Fibroblast of lung (primary cell): Measurements from ENCODE around the gene PCBP4. TPM values are rescaled to one million over a fixed set of nuclear protein-coding genes. Genes with fewer than 3 reads are reported as not detected.

Experiments
- DNase-seq, 2 donors: peaks; one replicate each; pipeline versions ENCODE4 v3.0.0 to v3.0.0-alpha.2; 2010; ENCODE audit warnings: low read depth in 2 of 2
- H2AFZ ChIP-seq: 2 replicates; pipeline ENCODE4 v1.5.1; 2012; ENCODE audit warnings: low read length, control low read depth, inconsistent platforms
- H3K27ac ChIP-seq: 2 replicates; pipeline ENCODE4 v1.5.1; 2011; ENCODE audit warnings: low read length, control low read depth; ENCODE audit not compliant: insufficient read depth
- H3K27me3 ChIP-seq: 2 replicates; pipeline ENCODE4 v1.5.1; 2011; ENCODE audit warnings: mild to moderate bottlenecking, low read length; ENCODE audit not compliant: control insufficient read depth, insufficient read depth
- H3K36me3 ChIP-seq: 2 replicates; pipeline ENCODE4 v1.5.1; 2011; ENCODE audit warnings: low read length; ENCODE audit not compliant: control insufficient read depth, insufficient read depth
- H3K4me1 ChIP-seq: 2 replicates; pipeline ENCODE4 v1.5.1; 2011; ENCODE audit warnings: low read length; ENCODE audit not compliant: control insufficient read depth, insufficient read depth; ENCODE audit errors: extremely low read depth
- H3K4me2 ChIP-seq: 2 replicates; pipeline ENCODE4 v1.5.1; 2011; ENCODE audit warnings: low read length, control low read depth; ENCODE audit not compliant: insufficient read depth; ENCODE audit errors: extremely low read depth
- H3K4me3 ChIP-seq, 4 experiments: fragments of 200-600 bp in 1 of 4; sonication (generic) in 1 of 4; replicated peaks in 1 of 4; 2 replicates each; pipeline ENCODE4 v1.5.1; 2011 to 2016; ENCODE audit warnings: low read length in 4 of 4, low read depth in 3 of 4, mild to moderate bottlenecking in 3 of 4, control low read depth in 2 of 4, inconsistent platforms in 1 of 4, mixed read lengths in 1 of 4; ENCODE audit not compliant: insufficient read depth in 1 of 4; ENCODE audit errors: control extremely low read depth in 1 of 4
- H3K79me2 ChIP-seq: 2 replicates; pipeline ENCODE4 v1.5.1; 2012; ENCODE audit warnings: mild to moderate bottlenecking, low read length, inconsistent platforms; ENCODE audit not compliant: control insufficient read depth, insufficient read depth
- H3K9ac ChIP-seq: 2 replicates; pipeline ENCODE4 v1.5.1; 2011; ENCODE audit warnings: mild to moderate bottlenecking, low read length, control low read depth; ENCODE audit not compliant: insufficient read depth
- H3K9me3 ChIP-seq: 2 replicates; pipeline ENCODE4 v1.5.1; 2012; ENCODE audit warnings: low read depth, low read length; ENCODE audit not compliant: control insufficient read depth, insufficient read depth
- H4K20me1 ChIP-seq: 2 replicates; pipeline ENCODE4 v1.5.1; 2011; ENCODE audit warnings: low read length; ENCODE audit not compliant: control insufficient read depth, insufficient read depth; ENCODE audit errors: extremely low read depth
- CTCF ChIP-seq, 2 donors: IDR thresholded peaks in 1 of 2; conservative IDR thresholded peaks in 1 of 2; 1 replicate in 1 of 2; 2 replicates in 1 of 2; pipeline ENCODE4 v1.5.1; 2011 to 2012; ENCODE audit warnings: low read length in 2 of 2, control low read depth in 1 of 2, inconsistent platforms in 1 of 2, low read depth in 1 of 2, mild to moderate bottlenecking in 1 of 2
- EZH2 ChIP-seq: IDR thresholded peaks from 2 replicates; pipeline ENCODE4 v1.5.1; 2012; ENCODE audit warnings: low read length, control low read depth, mild to moderate bottlenecking; ENCODE audit errors: missing control alignments
- polyA plus RNA-seq, 2 donors: library from polyadenylated mRNA; depleted of rRNA in 1 of 2; stranded (reverse) in 1 of 2; unstranded in 1 of 2; fragments of >200 nt; gene quantifications; 2 replicates each; pipeline ENCODE4 v1.2.1, GENCODE V29; 2011 to 2012; ENCODE audit warnings: missing spikeins in 1 of 2
- total RNA-seq: library from RNA; depleted of rRNA; stranded (reverse); fragments of >200 nt; gene quantifications from 2 replicates; pipeline ENCODE4 v1.2.1, GENCODE V29; 2014

Gene PCBP4
- total and polyA plus RNA-seq, 2 donors (not counting 1 experiment from before 2014, with no cell fraction given) = 40.2 to 46.2 TPM

GRCh38 chr3:51955893-51956770 is 11.1 kb downstream of the PCBP4 start:
- Histone ChIP-seq H3K27ac (no peak overlapping the region), H3K4me3 (peak overlapping the region in 1 of 4 experiments; percentile 17), H3K9ac (no peak overlapping the region), H3K27me3 (peaks cover 5% of the 10 kb centered on the region), H3K4me1 (no peaks in the 10 kb centered on the region), H3K4me2 (peak overlapping the region; percentile 51), H3K36me3 (peaks cover 11% of the 10 kb centered on the region), H3K9me3 (no peaks in the 10 kb centered on the region), H3K79me2 (no peaks in the 10 kb centered on the region), H4K20me1 (no peaks in the 10 kb centered on the region), H2AFZ (no peak overlapping the region)
- no peak for TF ChIP-seq EZH2
- peak; percentile 23 to 51 for TF ChIP-seq CTCF (conservative IDR thresholded peaks at IDR 0.05 in 1 of 2, IDR thresholded peaks at IDR 0.05 in 1 of 2; ENCODE audit: low read depth in 1 of 2, low read length in 2 of 2)
- DNase-seq = peak; percentile 54 to 69

GRCh38 chr3:51955175-51955892 is 11.9 kb downstream of the PCBP4 start, which contains the start of gene GPR62:
GPR62 (plus strand) TSS chr3:51955381; CDS start chr3:51955653, 272 bp downstream.
- Histone ChIP-seq H3K27ac (no peak within 1 kb of the TSS), H2AFZ (no peak within 1 kb of the TSS), H3K27me3 (peaks cover 5% of the 10 kb centered on the region), H3K4me2 (peak within 1 kb of the TSS; percentile 51), H3K9ac (no peak within 1 kb of the TSS), H3K4me3 (peak within 1 kb of the TSS in 1 of 4 experiments; percentile 17), H3K9me3 (no peaks in the 10 kb centered on the region), H4K20me1 (no peaks in the 10 kb centered on the region), H3K79me2 (no peaks in the 10 kb centered on the region), H3K36me3 (peaks cover 9% of the 10 kb centered on the region), H3K4me1 (no peaks in the 10 kb centered on the region)
- no peak for DNase-seq
- TF ChIP-seq EZH2 = no peak
- no peak for TF ChIP-seq CTCF (conservative IDR thresholded peaks at IDR 0.05 in 1 of 2, IDR thresholded peaks at IDR 0.05 in 1 of 2; ENCODE audit: low read depth in 1 of 2, low read length in 2 of 2)

- Histone ChIP-seq H4K20me1 (no peaks in the 10 kb centered on the region), H3K36me3 (peaks cover 6% of the 10 kb centered on the region), H3K27me3 (peaks cover 5% of the 10 kb centered on the region), H3K9ac (no peak overlapping the region), H3K4me2 (no peak overlapping the region), H3K79me2 (no peaks in the 10 kb centered on the region), H3K4me3 (no peak overlapping the region), H2AFZ (no peak overlapping the region), H3K9me3 (no peaks in the 10 kb centered on the region), H3K27ac (no peak overlapping the region), H3K4me1 (no peaks in the 10 kb centered on the region)
- TF ChIP-seq EZH2 (no peak), CTCF (conservative IDR thresholded peaks at IDR 0.05 in 1 of 2, IDR thresholded peaks at IDR 0.05 in 1 of 2; ENCODE audit: low read depth in 1 of 2, low read length in 2 of 2) (no peak)
- DNase-seq = no peak
These were observed 12.5 kb downstream of the PCBP4 start for GRCh38 chr3:51954713-51955112.
